NB4 (cell line): ENCODE results near the gene DDX46.
A peak's percentile ranks its signal among the peaks of the same experiment; 100 is the strongest.

Source experiments
- DNase-seq: peaks from one replicate; pipeline ENCODE4 v3.0.0; 2010; ENCODE audit warnings: low read depth
- H3K4me3 ChIP-seq: one replicate; pipeline ENCODE4 v1.5.1; 2011; ENCODE audit warnings: mild to moderate bottlenecking, low read depth, low read length, moderate library complexity
- CTCF ChIP-seq: IDR thresholded peaks from one replicate; pipeline ENCODE4 v1.5.1; 2012; ENCODE audit warnings: low read depth, low read length
- MAX ChIP-seq: IDR thresholded peaks from 2 replicates; pipeline ENCODE4 v1.6.1; 2011; ENCODE audit warnings: low read depth, low read length
- MYC ChIP-seq: IDR thresholded peaks from 2 replicates; pipeline ENCODE4 v1.6.1; 2011; ENCODE audit warnings: low read depth, low read length
- POLR2A ChIP-seq: IDR thresholded peaks from 2 replicates; pipeline ENCODE4 v1.6.1; 2011; ENCODE audit warnings: mild to moderate bottlenecking; ENCODE audit not compliant: insufficient read length; ENCODE audit errors: extremely low read depth

DDX46 gene

GRCh38 chr5:134813407-134813806 lies 54.8 kb downstream of the DDX46 start:
- peak; percentile 9 for DNase-seq
- no peak for TF ChIP-seq POLR2A
- TF ChIP-seq MAX: no peak
- TF ChIP-seq MYC: no peak
- TF ChIP-seq CTCF: no peak
- no peak overlapping the region for H3K4me3 ChIP-seq

GRCh38 chr5:134813827-134814226 lies 55.2 kb downstream of the DDX46 start:
- no peak overlapping the region for H3K4me3 ChIP-seq
- TF ChIP-seq POLR2A (no peak), MYC (no peak), CTCF (no peak), MAX (no peak)
- peak; percentile 60 for DNase-seq

- no peak for DNase-seq
- TF ChIP-seq MAX: no peak
- no peak for TF ChIP-seq CTCF
- no peak for TF ChIP-seq MYC
- TF ChIP-seq POLR2A: no peak
- no peak overlapping the region for H3K4me3 ChIP-seq
These were observed 58.4 kb downstream of the DDX46 start for GRCh38 chr5:134817006-134817405.

GRCh38 chr5:134818776-134819175 lies 60.2 kb downstream of the DDX46 start:
- H3K4me3 ChIP-seq: no peak overlapping the region
- no peak for DNase-seq
- TF ChIP-seq MAX: no peak
- TF ChIP-seq CTCF: no peak
- no peak for TF ChIP-seq MYC
- no peak for TF ChIP-seq POLR2A

GRCh38 chr5:134819407-134819963 lies 60.9 kb downstream of the DDX46 start:
- no peak for TF ChIP-seq MYC
- no peak for TF ChIP-seq MAX
- no peak for TF ChIP-seq CTCF
- no peak for TF ChIP-seq POLR2A
- DNase-seq: peak; percentile 27
- no peak overlapping the region for H3K4me3 ChIP-seq

- no peak for DNase-seq
- no peak overlapping the region for H3K4me3 ChIP-seq
- no peak for TF ChIP-seq MAX
- no peak for TF ChIP-seq MYC
- TF ChIP-seq POLR2A: no peak
- TF ChIP-seq CTCF: no peak
These were observed 63.3 kb downstream of the DDX46 start for GRCh38 chr5:134821841-134822240.
